Measurements from ENCODE around the gene PLEKHM2. TPM values are rescaled to one million over a fixed set of nuclear protein-coding genes. Genes with fewer than 3 reads are reported as not detected.

The PLEKHM2 gene
- total RNA-seq, 2 experiments from 2014 or later, result 44.2 to 48.3 TPM

GRCh38 chr1:15733218-15733725, 49.2 kb downstream of the PLEKHM2 start:
- intact Hi-C loops (cut with micrococcal nuclease), result no loop called here
- no peak for DNase-seq
- Mint-ChIP-seq H3K4me3 (no peak overlapping the region), H3K4me1 (ENCODE audit: low read depth) (no peaks in the 10 kb centered on the region), H3K27ac (no peak overlapping the region), H3K27me3 (ENCODE audit: low read depth) (no peaks in the 10 kb centered on the region), H3K36me3 (ENCODE audit: low read depth) (peaks cover 3% of the 10 kb centered on the region), H3K9me3 (no peaks in the 10 kb centered on the region)
- CTCF ChIA-PET, result no interaction called here

GRCh38 chr1:15733726-15734226, 49.7 kb downstream of the PLEKHM2 start:
- peaks cover 2% of the 10 kb centered on the region for H3K36me3 Mint-ChIP-seq (ENCODE audit: low read depth)
- no peaks in the 10 kb centered on the region for H3K9me3 Mint-ChIP-seq
- H3K27me3 Mint-ChIP-seq (ENCODE audit: low read depth), result no peaks in the 10 kb centered on the region
- intact Hi-C loops (cut with micrococcal nuclease), result no loop called here
- H3K4me1 Mint-ChIP-seq (ENCODE audit: low read depth), result no peaks in the 10 kb centered on the region
- H3K4me3 Mint-ChIP-seq, result no peak overlapping the region
- no peak overlapping the region for H3K27ac Mint-ChIP-seq
- CTCF ChIA-PET, result no interaction called here
- no peak for DNase-seq

GRCh38 chr1:15734296-15734695, 50.2 kb downstream of the PLEKHM2 start:
- H3K27me3 Mint-ChIP-seq (ENCODE audit: low read depth), result no peaks in the 10 kb centered on the region
- no peaks in the 10 kb centered on the region for H3K4me1 Mint-ChIP-seq (ENCODE audit: low read depth)
- DNase-seq, result no peak
- peaks cover 2% of the 10 kb centered on the region for H3K36me3 Mint-ChIP-seq (ENCODE audit: low read depth)
- intact Hi-C loops (cut with micrococcal nuclease), result no loop called here
- no peak overlapping the region for H3K4me3 Mint-ChIP-seq
- CTCF ChIA-PET, result no interaction called here
- H3K9me3 Mint-ChIP-seq, result no peaks in the 10 kb centered on the region
- no peak overlapping the region for H3K27ac Mint-ChIP-seq

DNA sequence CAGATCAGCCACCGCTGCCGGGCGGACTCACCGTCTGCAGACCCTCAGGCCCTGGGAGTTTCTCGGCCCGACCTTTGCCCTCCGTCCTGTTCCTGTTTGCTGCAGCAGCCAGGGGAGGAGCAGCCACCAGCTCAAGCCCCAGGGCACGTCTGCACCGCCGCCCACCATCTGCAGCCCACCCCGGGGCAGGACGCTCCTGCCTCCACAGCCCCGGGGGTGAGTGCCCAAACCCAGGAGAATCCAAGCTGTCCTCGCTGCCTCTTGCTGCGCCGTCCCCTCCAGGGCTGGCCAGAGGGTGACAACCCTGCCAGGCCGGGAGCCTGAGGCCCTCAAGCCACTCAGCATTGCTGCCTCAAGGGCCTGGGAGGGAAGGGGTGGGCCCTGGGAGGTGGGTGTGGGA, 50.8 kb downstream of the PLEKHM2 start:
- H3K27me3 Mint-ChIP-seq (ENCODE audit: low read depth), result no peaks in the 10 kb centered on the region
- H3K4me1 Mint-ChIP-seq (ENCODE audit: low read depth), result no peaks in the 10 kb centered on the region
- no peak overlapping the region for H3K27ac Mint-ChIP-seq
- H3K36me3 Mint-ChIP-seq (ENCODE audit: low read depth), result peaks cover 2% of the 10 kb centered on the region
- no peaks in the 10 kb centered on the region for H3K9me3 Mint-ChIP-seq
- CTCF ChIA-PET, result no interaction called here
- H3K4me3 Mint-ChIP-seq, result no peak overlapping the region
- DNase-seq, result no peak
- intact Hi-C loops (cut with micrococcal nuclease), result no loop called here

DNA sequence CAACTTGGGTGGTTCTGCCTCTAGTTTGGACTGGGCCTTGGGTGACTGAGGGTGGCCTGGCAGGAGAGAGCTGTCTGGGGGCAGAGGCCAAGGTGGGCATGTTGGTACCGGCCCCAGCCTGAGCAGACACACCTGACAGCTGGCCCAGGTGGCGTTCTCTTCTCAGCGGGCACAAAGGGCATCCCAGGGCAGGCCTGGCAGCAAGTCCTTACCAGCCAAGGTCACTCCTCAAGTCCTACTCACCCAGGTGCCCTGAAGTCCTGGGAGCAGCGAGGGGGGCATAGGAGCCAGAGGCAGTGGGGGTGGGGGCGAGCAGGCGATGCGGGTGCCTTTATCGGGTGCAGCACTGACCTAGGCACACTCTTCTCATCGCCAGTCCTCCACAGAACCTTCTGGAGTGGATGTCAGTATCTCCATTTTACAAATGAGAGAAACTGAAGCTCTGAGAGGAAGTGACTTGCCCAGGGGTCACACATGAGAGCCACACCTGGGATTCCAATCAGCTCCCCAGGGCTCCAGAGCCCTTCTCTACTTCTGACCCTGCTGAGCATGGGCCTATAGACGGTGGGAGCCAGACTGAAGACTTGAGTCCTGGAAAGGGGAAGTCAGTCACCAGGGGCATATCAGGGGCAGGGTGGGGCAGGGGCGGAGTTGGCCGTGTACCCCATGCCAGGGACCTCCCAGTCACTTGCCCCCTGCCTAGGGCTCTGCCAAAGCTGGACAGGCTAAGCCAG, 51.4 kb downstream of the PLEKHM2 start:
- CTCF ChIA-PET, result no interaction called here
- DNase-seq, result no peak
- peaks cover 2% of the 10 kb centered on the region for H3K36me3 Mint-ChIP-seq (ENCODE audit: low read depth)
- H3K27me3 Mint-ChIP-seq (ENCODE audit: low read depth), result no peaks in the 10 kb centered on the region
- H3K4me1 Mint-ChIP-seq (ENCODE audit: low read depth), result no peaks in the 10 kb centered on the region
- intact Hi-C loops (cut with micrococcal nuclease), result no loop called here
- no peaks in the 10 kb centered on the region for H3K9me3 Mint-ChIP-seq
- no peak overlapping the region for H3K27ac Mint-ChIP-seq
- no peak overlapping the region for H3K4me3 Mint-ChIP-seq

DNA sequence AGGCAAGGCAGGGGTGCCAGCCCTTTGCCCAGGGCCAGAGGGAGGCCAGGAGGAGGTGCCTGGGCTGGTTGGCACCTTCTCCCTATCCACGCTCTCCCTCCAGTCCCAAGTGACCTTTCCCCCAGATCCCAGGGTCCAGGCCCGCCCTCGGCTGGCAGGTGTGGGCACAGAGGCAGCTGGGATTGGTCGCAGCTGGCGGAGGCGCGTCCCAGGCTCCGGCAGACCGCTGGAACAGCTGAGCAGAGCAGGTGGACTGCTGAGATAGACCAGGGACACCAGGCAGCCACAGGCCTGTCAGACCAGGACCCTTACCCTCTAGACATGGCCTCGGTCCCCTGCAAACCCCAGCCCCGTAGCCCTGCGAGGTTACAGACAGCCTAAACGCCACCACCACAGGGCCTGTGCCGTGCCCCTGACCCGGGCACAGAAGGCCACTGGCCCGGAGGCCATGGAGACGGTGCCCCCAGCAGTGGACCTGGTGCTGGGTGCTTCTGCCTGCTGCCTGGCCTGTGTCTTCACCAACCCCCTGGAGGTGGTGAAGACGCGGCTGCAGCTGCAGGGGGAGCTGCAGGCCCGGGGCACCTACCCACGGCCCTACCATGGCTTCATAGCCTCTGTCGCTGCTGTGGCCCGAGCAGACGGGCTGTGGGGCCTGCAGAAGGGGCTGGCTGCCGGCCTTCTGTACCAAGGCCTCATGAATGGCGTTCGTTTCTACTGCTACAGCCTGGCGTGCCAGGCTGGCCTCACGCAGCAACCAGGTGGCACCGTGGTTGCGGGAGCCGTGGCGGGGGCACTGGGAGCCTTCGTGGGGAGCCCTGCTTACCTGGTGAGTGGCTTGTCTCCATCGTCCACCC, 52.1 kb downstream of the PLEKHM2 start, which contains the start of gene SLC25A34:
SLC25A34 (plus strand) TSS at position 221 of the 854 bp plus-strand sequence; CDS start at position 449, 228 bp downstream.
- peaks cover under 1% of the 10 kb centered on the region for H3K4me1 Mint-ChIP-seq (ENCODE audit: low read depth)
- DNase-seq, result no peak
- intact Hi-C loops (cut with micrococcal nuclease), result no loop called here
- no peaks in the 10 kb centered on the region for H3K27me3 Mint-ChIP-seq (ENCODE audit: low read depth)
- no peak within 1 kb of the TSS for H3K27ac Mint-ChIP-seq
- CTCF ChIA-PET, result no interaction called here
- H3K36me3 Mint-ChIP-seq (ENCODE audit: low read depth), result peaks cover 2% of the 10 kb centered on the region
- no peak within 1 kb of the TSS for H3K4me3 Mint-ChIP-seq
- H3K9me3 Mint-ChIP-seq, result no peaks in the 10 kb centered on the region

DNA sequence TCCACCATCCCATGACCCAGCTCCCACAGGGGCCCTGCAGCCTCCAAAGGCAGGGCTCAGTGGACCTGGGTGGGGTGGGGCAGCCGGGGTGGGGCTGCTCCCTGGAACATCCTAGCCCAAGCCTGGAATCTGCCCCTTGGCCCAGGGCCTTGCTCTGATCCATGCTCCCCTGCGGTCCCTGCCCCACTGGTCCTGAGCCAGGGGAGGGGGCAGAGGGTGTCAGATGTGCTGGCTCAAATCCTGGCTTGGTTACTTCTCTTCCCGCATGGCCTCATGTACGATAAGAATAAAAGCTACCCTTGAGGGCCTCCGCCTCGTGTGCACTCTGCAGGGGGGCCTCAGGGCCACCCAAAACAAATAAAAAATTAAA, 52.8 kb downstream of the PLEKHM2 start:
- H3K4me1 Mint-ChIP-seq (ENCODE audit: low read depth), result peaks cover 5% of the 10 kb centered on the region
- CTCF ChIA-PET, result no interaction called here
- no peak overlapping the region for H3K4me3 Mint-ChIP-seq
- H3K9me3 Mint-ChIP-seq, result no peaks in the 10 kb centered on the region
- no peak for DNase-seq
- no peaks in the 10 kb centered on the region for H3K27me3 Mint-ChIP-seq (ENCODE audit: low read depth)
- intact Hi-C loops (cut with micrococcal nuclease), result no loop called here
- no peak overlapping the region for H3K27ac Mint-ChIP-seq
- peaks cover 2% of the 10 kb centered on the region for H3K36me3 Mint-ChIP-seq (ENCODE audit: low read depth)

DNA sequence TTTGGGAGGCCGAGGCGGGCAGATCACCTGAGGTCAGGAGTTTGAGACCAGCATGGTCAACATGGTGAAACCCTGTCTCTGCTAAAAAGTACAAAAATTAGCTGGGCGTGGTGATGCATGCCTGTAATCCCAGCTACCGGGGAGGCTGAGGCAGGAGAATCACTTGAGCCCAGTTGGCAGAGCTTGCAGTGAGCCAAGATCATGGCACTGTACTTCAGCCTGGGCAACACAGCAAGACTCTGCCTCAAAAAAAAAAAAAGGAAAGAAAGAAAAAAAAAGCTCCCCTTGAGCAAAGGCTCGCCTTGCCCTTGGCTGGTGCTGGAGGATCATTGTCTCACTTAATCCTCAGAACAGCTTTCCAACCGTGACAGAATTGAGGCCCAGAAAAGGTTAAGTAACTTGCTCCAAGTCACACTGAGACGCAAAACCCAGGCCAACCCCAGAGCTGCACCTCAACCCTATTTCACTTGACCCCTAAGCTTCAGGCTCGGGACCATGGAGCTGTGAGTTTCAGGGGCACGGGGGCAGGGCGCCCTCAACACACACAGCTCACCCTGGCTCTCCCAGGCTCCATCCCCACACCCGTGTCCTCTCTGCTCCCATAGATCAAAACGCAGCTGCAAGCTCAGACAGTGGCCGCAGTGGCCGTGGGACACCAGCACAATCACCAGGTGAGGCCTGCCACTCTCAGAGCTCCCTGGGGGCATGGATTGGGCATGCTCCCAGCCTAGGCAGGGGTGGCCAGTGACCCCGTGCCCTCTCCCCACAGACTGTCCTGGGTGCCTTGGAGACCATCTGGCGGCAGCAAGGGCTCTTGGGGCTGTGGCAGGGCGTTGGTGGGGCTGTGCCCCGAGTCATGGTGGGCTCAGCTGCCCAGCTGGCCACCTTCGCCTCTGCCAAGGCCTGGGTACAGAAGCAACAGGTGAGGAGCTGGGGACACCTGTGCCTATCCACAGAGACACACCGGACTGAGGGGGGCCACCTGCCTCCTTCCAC, 53.5 kb downstream of the PLEKHM2 start:
- CTCF ChIA-PET, result interaction anchor here (0.6 to 1.2 kb wide), 4 partner anchors 40 to 464 kb away, joined by 3 to 5 read pairs (median 4); no protein-coding TSS in a partner anchor
- no peak overlapping the region for H3K4me3 Mint-ChIP-seq
- H3K36me3 Mint-ChIP-seq (ENCODE audit: low read depth), result no peaks in the 10 kb centered on the region
- intact Hi-C loops (cut with micrococcal nuclease), result no loop called here
- no peaks in the 10 kb centered on the region for H3K27me3 Mint-ChIP-seq (ENCODE audit: low read depth)
- peaks cover 5% of the 10 kb centered on the region for H3K4me1 Mint-ChIP-seq (ENCODE audit: low read depth)
- no peak overlapping the region for H3K27ac Mint-ChIP-seq
- H3K9me3 Mint-ChIP-seq, result no peaks in the 10 kb centered on the region
- no peak for DNase-seq

DNA sequence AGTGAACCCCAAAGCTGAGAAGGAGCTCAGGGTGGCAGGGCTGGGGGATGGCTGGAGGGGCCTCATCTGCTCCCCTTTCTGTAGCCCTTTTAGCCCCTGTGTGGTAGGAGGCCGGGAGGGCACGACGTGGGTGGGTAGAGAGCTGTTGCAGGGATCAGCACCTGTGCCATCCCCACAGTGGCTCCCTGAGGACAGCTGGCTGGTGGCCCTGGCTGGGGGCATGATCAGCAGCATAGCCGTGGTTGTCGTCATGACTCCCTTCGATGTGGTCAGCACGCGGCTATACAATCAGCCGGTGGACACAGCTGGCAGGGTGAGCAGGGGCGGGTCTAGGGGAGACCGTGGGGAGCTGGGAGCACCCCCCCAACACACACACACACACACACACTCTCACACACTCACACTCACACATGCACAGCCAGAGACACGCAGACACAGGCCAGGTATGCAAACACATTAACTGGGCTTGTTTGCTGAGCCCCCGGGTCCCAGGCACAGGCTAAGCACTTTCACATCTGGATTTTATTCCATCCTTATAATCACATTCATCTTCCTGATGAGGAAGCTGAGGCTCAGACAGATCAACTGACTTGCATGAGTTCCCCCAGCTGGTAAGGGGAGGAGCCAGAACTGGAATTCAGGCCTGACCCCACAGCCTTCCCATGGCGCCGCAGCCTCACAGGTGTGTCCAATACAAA, 54.4 kb downstream of the PLEKHM2 start:
- H3K27me3 Mint-ChIP-seq (ENCODE audit: low read depth), result no peaks in the 10 kb centered on the region
- H3K27ac Mint-ChIP-seq, result no peak overlapping the region
- H3K4me3 Mint-ChIP-seq, result no peak overlapping the region
- CTCF ChIA-PET, result interaction anchor here (0.5 to 1.2 kb wide), 4 partner anchors 28 to 145 kb away, joined by 3 to 4 read pairs (median 3); no protein-coding TSS in a partner anchor
- H3K36me3 Mint-ChIP-seq (ENCODE audit: low read depth), result no peaks in the 10 kb centered on the region
- H3K9me3 Mint-ChIP-seq, result no peaks in the 10 kb centered on the region
- H3K4me1 Mint-ChIP-seq (ENCODE audit: low read depth), result peaks cover 5% of the 10 kb centered on the region
- intact Hi-C loops (cut with micrococcal nuclease), result no loop called here
- DNase-seq, result no peak

- CTCF ChIA-PET, result interaction anchor here (0.5 to 1.2 kb wide), 3 partner anchors 27 to 145 kb away, joined by 3 to 5 read pairs (median 3); no protein-coding TSS in a partner anchor
- intact Hi-C loops (cut with micrococcal nuclease), result no loop called here
- H3K27me3 Mint-ChIP-seq (ENCODE audit: low read depth), result no peaks in the 10 kb centered on the region
- DNase-seq, result no peak
- H3K4me3 Mint-ChIP-seq, result no peak overlapping the region
- H3K27ac Mint-ChIP-seq, result no peak overlapping the region
- no peaks in the 10 kb centered on the region for H3K36me3 Mint-ChIP-seq (ENCODE audit: low read depth)
- H3K4me1 Mint-ChIP-seq (ENCODE audit: low read depth), result peaks cover 5% of the 10 kb centered on the region
- H3K9me3 Mint-ChIP-seq, result no peaks in the 10 kb centered on the region
Measured at GRCh38 chr1:15739259-15739658, 55.1 kb downstream of the PLEKHM2 start.

GRCh38 chr1:15739745-15740144, 55.6 kb downstream of the PLEKHM2 start:
- H3K36me3 Mint-ChIP-seq (ENCODE audit: low read depth), result no peaks in the 10 kb centered on the region
- peaks cover 5% of the 10 kb centered on the region for H3K4me1 Mint-ChIP-seq (ENCODE audit: low read depth)
- intact Hi-C loops (cut with micrococcal nuclease), result loop anchor here (2.0 to 5.0 kb wide), 3 partner anchors 82 to 417 kb away; a partner anchor contains a TSS
- no peaks in the 10 kb centered on the region for H3K27me3 Mint-ChIP-seq (ENCODE audit: low read depth)
- no peak for DNase-seq
- H3K27ac Mint-ChIP-seq, result no peak overlapping the region
- no peaks in the 10 kb centered on the region for H3K9me3 Mint-ChIP-seq
- CTCF ChIA-PET, result interaction anchor here (0.5 to 2.0 kb wide), 4 partner anchors 31 to 144 kb away, joined by 4 to 10 read pairs (median 6); no protein-coding TSS in a partner anchor
- no peak overlapping the region for H3K4me3 Mint-ChIP-seq

All from activated naive CD4-positive, alpha-beta T cell treated with anti-CD3 and anti-CD28 coated beads for 36 hours (primary cell).